ENCODE results near the gene SRRM5. TPM values are rescaled to one million over a fixed set of nuclear protein-coding genes. Genes with fewer than 3 reads are reported as not detected.

SRRM5 gene
- total and polyA plus RNA-seq, 2 of the 4 experiments (the other 2 are of a cell fraction) = 0.10 TPM; not detected in 1

- Histone ChIP-seq H2AFZ (replicated peaks; ENCODE audit: low read length, poor library complexity) (peak overlapping the region; percentile 99), H3K27ac (ENCODE audit: insufficient read depth, low read length) (peak overlapping the region; percentile 77), H3K27me3 (ENCODE audit: control insufficient read depth, insufficient read depth, low read length) (no peaks in the 10 kb centered on the region), H2BK5ac (ENCODE audit: low read depth, low read length, poor library complexity, severe bottlenecking) (peak overlapping the region; percentile 10), H3K4me2 (ENCODE audit: low read depth, low read length) (peak overlapping the region; percentile 97), H4K8ac (ENCODE audit: low read depth in 2 of 2, low read length in 2 of 2) (peak overlapping the region; percentile 99), H3K79me1 (ENCODE audit: low read depth in 1 of 2, low read length in 2 of 2) (peaks cover 32 to 48% of the 10 kb centered on the region in 2 experiments), H2BK20ac (ENCODE audit: low read depth, low read length) (no peak overlapping the region), H3K23ac (ENCODE audit: low read depth, low read length) (no peak overlapping the region; the same call in 1 of the 2 replicates), H3K14ac (replicated peaks; ENCODE audit: low read depth, low read length) (peak overlapping the region; percentile 81), H3K18ac (ENCODE audit: low read depth, low read length) (no peak overlapping the region), H3K36me3 (ENCODE audit: control insufficient read depth, insufficient read depth, low read length) (no peaks in the 10 kb centered on the region), H2AK9ac (replicated peaks; ENCODE audit: low read depth, low read length, poor library complexity) (peak overlapping the region; percentile 77), H4K20me1 (ENCODE audit: insufficient read depth, low read length) (no peaks in the 10 kb centered on the region), H2BK120ac (ENCODE audit: low read depth, low read length) (no peak overlapping the region), H3K9ac (ENCODE audit: low read depth, low read length) (peak overlapping the region; percentile 61), H3K4ac (ENCODE audit: low read depth, low read length) (peak overlapping the region; percentile 60), H2BK15ac (ENCODE audit: low read depth, low read length) (no peak overlapping the region), H3K56ac (ENCODE audit: extremely low read depth, insufficient read depth, low read length) (peak overlapping the region; percentile 29; the same call in 1 of the 2 replicates), H3K4me1 (ENCODE audit: control insufficient read depth, insufficient read depth, low read length) (peaks cover 6% of the 10 kb centered on the region), H4K5ac (ENCODE audit: low read depth, low read length) (peak overlapping the region; percentile 81), H3K9me1 (ENCODE audit: insufficient read depth, low read length) (peaks cover 7% of the 10 kb centered on the region), H3K9me3 (ENCODE audit: control insufficient read depth, insufficient read depth, low read length) (no peaks in the 10 kb centered on the region), H2AK5ac (ENCODE audit: low read depth, low read length) (peak overlapping the region; percentile 18; the same call in 1 of the 2 replicates), H3K4me3 (ENCODE audit: insufficient read depth, low read depth, low read length) (peak overlapping the region; percentile 66), H4K91ac (ENCODE audit: insufficient read depth, low read depth, low read length) (peak overlapping the region; percentile 49; the same call in 1 of the 2 replicates)
- WGBS, 2 experiments (ENCODE audit: extremely low coverage in 2 of 2, insufficient read length in 1 of 2) = 16% methylated on average over 7 of the region's 23 CpGs; no CpG with 5 or more reads in 1 of the 2 experiments
- dilution Hi-C loops (cut with HindIII; ENCODE audit: low sequenced_read_pairs, unreplicated experiment) = no loop called here
- ChIA-PET POLR2A (ENCODE audit: unreplicated experiment) (no interaction called here), CTCF (no interaction called here)
- BruUV-seq (replicated peaks) = no TSS peak
- DNase-seq = no peak
- intact Hi-C loops (cut with micrococcal nuclease) = no loop called here
- no peak for ATAC-seq (ENCODE audit: low read depth)
- no peak for TF ChIP-seq NFE2L2 (IDR thresholded peaks at IDR 0.05; ENCODE audit: low read depth, low read length)
- no peak for TF ChIP-seq POLR2A (IDR thresholded peaks at IDR 0.05; ENCODE audit: low read depth, low read length)
- TF ChIP-seq CHD1 (IDR thresholded peaks at IDR 0.05; ENCODE audit: low read depth, low read length) = no peak
- no peak for TF ChIP-seq FOS (IDR thresholded peaks at IDR 0.05; ENCODE audit: low read depth, low read length)
- no peak for TF ChIP-seq RFX5 (IDR thresholded peaks at IDR 0.05; ENCODE audit: low read depth, low read length)
- no peak for TF ChIP-seq RCOR1 (IDR thresholded peaks at IDR 0.05; ENCODE audit: insufficient replicate concordance, low read length)
- no peak for TF ChIP-seq SMC3 (IDR thresholded peaks at IDR 0.05; ENCODE audit: low read depth, low read length)
- in situ Hi-C loops (cut with MboI; ENCODE audit: low sequenced_read_pairs) = no loop called here
Measured at GRCh38 chr19:43620061-43621001, 8.4 kb downstream of the SRRM5 start.
